GM23248 (cell line): Measurements from ENCODE around the gene KCNAB1. TPM values are rescaled to one million over a fixed set of nuclear protein-coding genes. Genes with fewer than 3 reads are reported as not detected.
A peak's percentile ranks its signal among the peaks of the same experiment; 100 is the strongest.

Experiments
- DNase-seq: peaks from one replicate; pipeline ENCODE4 v3.0.0-alpha.2; 2015
- H2AFZ ChIP-seq: fragments of 200-600 bp; sonication (generic); 2 replicates; pipeline ENCODE4 v1.6.1; 2016; ENCODE audit warnings: antibody characterized with exemption
- H3F3A ChIP-seq: fragments of 200-600 bp; sonication (generic); 2 replicates; pipeline ENCODE4 v1.6.1; 2016; ENCODE audit warnings: mild to moderate bottlenecking, antibody characterized with exemption, mixed run types; ENCODE audit not compliant: insufficient read depth
- H3K27ac ChIP-seq: fragments of 200-600 bp; sonication (generic); 2 replicates; pipeline ENCODE4 v1.5.1; 2016; ENCODE audit warnings: mild to moderate bottlenecking
- H3K27me3 ChIP-seq: fragments of 200-600 bp; sonication (generic); replicated peaks from 2 replicates; pipeline ENCODE4 v1.6.1; 2016; ENCODE audit warnings: mild to moderate bottlenecking; ENCODE audit not compliant: insufficient read depth
- H3K36me3 ChIP-seq: fragments of 200-600 bp; sonication (generic); 2 replicates; pipeline ENCODE4 v1.6.1; 2016; ENCODE audit warnings: low read depth, mild to moderate bottlenecking
- H3K4me1 ChIP-seq: fragments of 200-600 bp; sonication (generic); 2 replicates; pipeline ENCODE4 v1.6.1; 2016; ENCODE audit warnings: mild to moderate bottlenecking; ENCODE audit not compliant: insufficient read depth
- H3K4me2 ChIP-seq: fragments of 200-600 bp; sonication (generic); one replicate; pipeline ENCODE4 v1.6.1; 2016; ENCODE audit warnings: mild to moderate bottlenecking; ENCODE audit not compliant: unreplicated experiment
- H3K4me3 ChIP-seq: fragments of 200-600 bp; sonication (generic); 2 replicates; pipeline ENCODE4 v1.5.1; 2016; ENCODE audit warnings: mild to moderate bottlenecking
- H3K79me2 ChIP-seq: fragments of 200-600 bp; sonication (generic); 2 replicates; pipeline ENCODE4 v1.6.1; 2016; ENCODE audit warnings: mild to moderate bottlenecking; ENCODE audit not compliant: insufficient read depth
- H3K9ac ChIP-seq: fragments of 200-600 bp; sonication (generic); 2 replicates; pipeline ENCODE4 v1.6.1; 2016; ENCODE audit warnings: mild to moderate bottlenecking
- H3K9me2 ChIP-seq: fragments of 200-600 bp; sonication (generic); 2 replicates; pipeline ENCODE4 v1.6.1; 2016; ENCODE audit warnings: mixed run types, mild to moderate bottlenecking, moderate library complexity; ENCODE audit not compliant: insufficient read depth
- H3K9me3 ChIP-seq: fragments of 200-600 bp; sonication (generic); one replicate; pipeline ENCODE4 v1.6.1; 2017; ENCODE audit warnings: low read depth
- H4K20me1 ChIP-seq: fragments of 200-600 bp; sonication (generic); 2 replicates; pipeline ENCODE4 v1.6.0; 2016; ENCODE audit not compliant: insufficient read depth
- EZH2 ChIP-seq: fragments of 200-600 bp; sonication (generic); IDR thresholded peaks from 2 replicates; pipeline ENCODE4 v1.6.1; 2018; ENCODE audit warnings: antibody characterized with exemption, mild to moderate bottlenecking; ENCODE audit not compliant: insufficient read depth, poor library complexity, severe bottlenecking
- EZH2phosphoT487 ChIP-seq: fragments of 200-600 bp; sonication (generic); IDR thresholded peaks from 2 replicates; pipeline ENCODE4 v1.6.1; 2018; ENCODE audit warnings: antibody characterized with exemption, moderate library complexity, mild to moderate bottlenecking, low read depth; ENCODE audit not compliant: insufficient read depth
- WGBS, 2 experiments: methylation state at CpG; one replicate each; pipeline ENCODE4 v1.1.6; 2015 to 2017; ENCODE audit warnings: low lambda C conversion rate in 2 of 2, low coverage in 1 of 2; ENCODE audit errors: missing lambda C conversion rate in 2 of 2; 5-methylcytosine and 5-hydroxymethylcytosine counted together
- in situ Hi-C: fragments of 300-500 bp; cut with MboI; formaldehyde crosslinking; loops from 2 replicates; pipeline ENCODE4 v1.15.0; 2020
- polyA plus RNA-seq: library from polyadenylated mRNA; unstranded; fragments of >200 nt; fragmentation: Nextera tagmentation; extraction: Ambion mirVana; gene quantifications from 2 replicates; pipeline ENCODE4 v1.2.1, GENCODE V29; 2016
- total RNA-seq: library from RNA; depleted of rRNA; stranded (reverse); fragments of >200 nt; shearing (Covaris generic); gene quantifications from 2 replicates; pipeline ENCODE4 v1.2.3, GENCODE V29; 2014

Gene KCNAB1
- total and polyA plus RNA-seq, 2 experiments from 2014 or later, result 1.1 TPM; not detected in 1

DNA sequence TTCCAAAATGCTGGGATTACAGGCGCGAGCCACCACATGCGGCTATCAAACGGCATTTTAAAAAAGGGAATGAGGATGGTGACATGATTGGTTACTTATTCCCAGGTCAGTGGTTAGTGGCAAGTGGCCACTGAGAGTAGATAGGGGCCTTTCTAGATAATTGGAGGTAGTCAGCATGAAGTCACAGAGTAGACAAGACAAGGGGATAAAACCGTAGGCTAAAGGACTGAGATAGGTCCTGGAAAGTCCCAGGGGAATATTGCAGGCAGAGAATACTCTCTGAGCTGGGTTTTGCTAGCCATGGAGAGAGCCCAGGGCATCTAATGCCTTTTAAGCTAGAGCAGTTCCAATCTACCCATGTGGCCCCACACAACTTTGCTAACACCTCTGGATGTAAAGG, 52.2 kb downstream of the KCNAB1 start:
- 91 to 96% methylated on average over 5 of the region's 5 CpGs for WGBS, 2 experiments
- Histone ChIP-seq H3K9me3 (no peaks in the 10 kb centered on the region), H3K79me2 (no peaks in the 10 kb centered on the region), H3K27ac (no peak overlapping the region), H3K4me3 (no peak overlapping the region), H3K4me2 (no peak overlapping the region), H4K20me1 (no peaks in the 10 kb centered on the region), H3K27me3 (no peaks in the 10 kb centered on the region), H3K36me3 (no peaks in the 10 kb centered on the region), H3K4me1 (no peaks in the 10 kb centered on the region), H3K9ac (no peak overlapping the region), H3F3A (no peaks in the 10 kb centered on the region), H3K9me2 (no peaks in the 10 kb centered on the region), H2AFZ (no peak overlapping the region)
- DNase-seq, result no peak
- TF ChIP-seq EZH2phosphoT487, result no peak
- TF ChIP-seq EZH2, result no peak
- in situ Hi-C loops, result loop anchor here (25.0 kb wide), 1 partner anchor 965 kb away; no protein-coding TSS in a partner anchor

DNA sequence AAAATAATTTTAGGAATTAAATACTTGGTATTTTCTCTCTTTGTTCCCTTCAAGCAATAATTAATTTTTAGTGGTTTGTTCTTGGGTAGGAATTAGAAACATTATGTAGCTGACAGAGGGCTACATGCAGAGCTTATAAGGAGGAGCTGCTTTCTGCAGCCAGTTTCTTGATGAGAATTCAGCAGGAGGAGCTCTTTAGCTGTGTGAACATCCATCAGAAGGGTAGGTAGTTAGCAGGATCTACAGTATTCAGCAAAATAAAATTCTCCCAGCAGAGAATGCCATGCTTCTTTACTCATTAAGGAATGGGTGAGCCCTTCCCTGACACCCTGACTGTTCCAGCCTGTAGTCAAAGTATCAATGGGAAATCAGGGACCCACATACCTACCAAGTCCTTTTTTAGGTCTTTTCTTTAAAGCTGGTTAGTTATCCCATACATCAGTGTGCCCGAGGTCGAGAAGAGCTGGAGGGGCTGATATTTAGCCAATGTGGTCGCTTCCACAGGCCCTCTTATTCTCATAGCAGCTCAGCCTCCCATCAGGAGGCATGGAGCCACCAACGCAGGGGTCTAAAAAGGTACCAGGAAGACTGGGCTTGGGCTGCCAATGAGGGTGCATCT, 54.0 kb downstream of the KCNAB1 start:
- no peaks in the 10 kb centered on the region for H3K36me3 ChIP-seq
- H3K9me3 ChIP-seq, result no peaks in the 10 kb centered on the region
- H2AFZ ChIP-seq, result peak overlapping the region; percentile 24; the same call in 1 of the 2 replicates
- H3K9ac ChIP-seq, result no peak overlapping the region
- H3K27ac ChIP-seq, result no peak overlapping the region
- no peaks in the 10 kb centered on the region for H3F3A ChIP-seq
- H3K4me3 ChIP-seq, result no peak overlapping the region
- no peaks in the 10 kb centered on the region for H3K4me1 ChIP-seq
- no peak for TF ChIP-seq EZH2
- TF ChIP-seq EZH2phosphoT487, result no peak
- no peaks in the 10 kb centered on the region for H3K9me2 ChIP-seq
- H3K4me2 ChIP-seq, result no peak overlapping the region
- peak; percentile 71 for DNase-seq
- H4K20me1 ChIP-seq, result no peaks in the 10 kb centered on the region
- H3K27me3 ChIP-seq, result no peaks in the 10 kb centered on the region
- 60 to 65% methylated on average over 4 of the region's 4 CpGs for WGBS, 2 experiments
- in situ Hi-C loops, result loop anchor here (25.0 kb wide), 1 partner anchor 963 kb away; no protein-coding TSS in a partner anchor
- no peaks in the 10 kb centered on the region for H3K79me2 ChIP-seq

GRCh38 chr3:156175570-156175969, 55.2 kb downstream of the KCNAB1 start:
- Histone ChIP-seq H3K9me2 (no peaks in the 10 kb centered on the region), H3K4me1 (peaks cover 7% of the 10 kb centered on the region), H3K79me2 (no peaks in the 10 kb centered on the region), H3F3A (peaks cover 8% of the 10 kb centered on the region; the same call in 1 of the 2 replicates), H3K4me2 (no peak overlapping the region), H3K36me3 (no peaks in the 10 kb centered on the region), H3K27ac (no peak overlapping the region), H3K4me3 (no peak overlapping the region), H3K9me3 (no peaks in the 10 kb centered on the region), H3K9ac (no peak overlapping the region), H2AFZ (no peak overlapping the region), H3K27me3 (no peaks in the 10 kb centered on the region), H4K20me1 (no peaks in the 10 kb centered on the region)
- 80 to 85% methylated on average over 7 of the region's 7 CpGs for WGBS, 2 experiments
- no peak for TF ChIP-seq EZH2phosphoT487
- no peak for TF ChIP-seq EZH2
- in situ Hi-C loops, result no loop called here
- peak; percentile 33 for DNase-seq

DNA sequence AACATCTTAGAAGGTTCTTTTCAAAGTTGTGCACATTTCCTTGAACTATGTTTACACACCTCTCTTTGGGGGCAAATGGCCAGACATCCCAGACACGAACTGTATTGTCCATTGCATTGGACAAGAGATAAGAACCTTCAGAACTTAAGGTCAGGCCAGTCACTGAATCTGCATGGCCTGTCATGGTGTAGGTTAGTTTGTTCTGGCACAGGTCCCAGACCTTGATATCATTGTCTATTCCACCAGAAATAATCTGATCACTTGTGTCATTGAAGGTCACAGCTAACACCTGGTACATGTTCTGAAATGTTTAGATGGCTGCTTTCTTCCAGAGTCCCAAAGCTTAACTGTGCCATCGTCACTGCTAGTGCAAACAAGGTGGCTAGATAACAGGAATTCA, 55.7 kb downstream of the KCNAB1 start:
- H3K4me3 ChIP-seq, result no peak overlapping the region
- H3K9me3 ChIP-seq, result no peaks in the 10 kb centered on the region
- H3K9ac ChIP-seq, result no peak overlapping the region
- TF ChIP-seq EZH2 (no peak), EZH2phosphoT487 (no peak)
- H3K36me3 ChIP-seq, result no peaks in the 10 kb centered on the region
- no peaks in the 10 kb centered on the region for H3K79me2 ChIP-seq
- 75 to 86% methylated on average over 2 of the region's 2 CpGs for WGBS, 2 experiments
- no peak overlapping the region for H3K4me2 ChIP-seq
- DNase-seq, result no peak
- H3K9me2 ChIP-seq, result no peaks in the 10 kb centered on the region
- H3K27ac ChIP-seq, result no peak overlapping the region
- no peaks in the 10 kb centered on the region for H3K27me3 ChIP-seq
- peaks cover 9% of the 10 kb centered on the region; the same call in 1 of the 2 replicates for H3F3A ChIP-seq
- no peak overlapping the region for H2AFZ ChIP-seq
- peaks cover 12% of the 10 kb centered on the region for H3K4me1 ChIP-seq
- in situ Hi-C loops, result no loop called here
- no peaks in the 10 kb centered on the region for H4K20me1 ChIP-seq
